Ammon's horn (tissue), 1 donor: Measurements from ENCODE around the gene NTMT2.

Experiments used
- DNase-seq: peaks from one replicate; pipeline ENCODE4 v3.0.0-alpha.2; 2016; ENCODE audit warnings: low spot score

Gene NTMT2

DNA sequence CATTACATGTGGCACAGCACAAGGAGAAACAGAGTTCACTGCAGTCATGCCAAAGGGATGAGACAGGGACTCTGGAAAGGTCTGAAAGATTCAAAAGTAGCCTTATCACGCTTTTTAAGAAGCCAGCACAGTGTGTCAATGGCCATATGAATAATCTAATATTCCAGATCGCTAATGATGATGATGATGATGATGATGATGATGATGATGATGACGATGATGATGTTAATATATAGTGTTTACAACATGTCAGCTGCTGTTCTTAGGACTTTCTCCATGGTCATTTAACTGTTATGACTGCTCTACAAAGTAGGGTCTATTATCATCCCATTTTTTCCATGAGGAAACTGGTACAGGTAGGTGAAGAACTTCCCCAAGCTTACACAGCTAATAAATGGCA lies 64.4 kb downstream of the NTMT2 start:
- no peak for DNase-seq

DNA sequence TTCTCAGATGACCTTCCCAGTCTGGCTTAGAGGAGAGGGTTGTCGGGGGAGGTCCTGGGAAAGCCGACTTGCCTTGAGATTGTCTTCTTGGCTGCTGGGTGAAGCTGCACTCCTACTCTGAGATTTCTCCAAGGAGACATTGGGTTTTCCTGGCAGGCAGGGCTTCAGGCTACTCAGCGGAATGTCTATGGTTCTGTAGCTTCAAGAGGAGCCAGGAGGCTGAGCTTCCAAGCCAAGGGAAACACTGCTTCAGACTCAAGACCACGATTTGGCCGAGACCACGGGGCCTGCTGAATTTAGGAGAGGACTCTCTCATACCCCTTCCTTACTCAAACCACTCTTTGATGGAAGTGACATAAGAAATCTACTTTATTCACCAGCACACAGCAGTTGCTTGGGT lies 67.8 kb downstream of the NTMT2 start:
- DNase-seq: no peak

DNA sequence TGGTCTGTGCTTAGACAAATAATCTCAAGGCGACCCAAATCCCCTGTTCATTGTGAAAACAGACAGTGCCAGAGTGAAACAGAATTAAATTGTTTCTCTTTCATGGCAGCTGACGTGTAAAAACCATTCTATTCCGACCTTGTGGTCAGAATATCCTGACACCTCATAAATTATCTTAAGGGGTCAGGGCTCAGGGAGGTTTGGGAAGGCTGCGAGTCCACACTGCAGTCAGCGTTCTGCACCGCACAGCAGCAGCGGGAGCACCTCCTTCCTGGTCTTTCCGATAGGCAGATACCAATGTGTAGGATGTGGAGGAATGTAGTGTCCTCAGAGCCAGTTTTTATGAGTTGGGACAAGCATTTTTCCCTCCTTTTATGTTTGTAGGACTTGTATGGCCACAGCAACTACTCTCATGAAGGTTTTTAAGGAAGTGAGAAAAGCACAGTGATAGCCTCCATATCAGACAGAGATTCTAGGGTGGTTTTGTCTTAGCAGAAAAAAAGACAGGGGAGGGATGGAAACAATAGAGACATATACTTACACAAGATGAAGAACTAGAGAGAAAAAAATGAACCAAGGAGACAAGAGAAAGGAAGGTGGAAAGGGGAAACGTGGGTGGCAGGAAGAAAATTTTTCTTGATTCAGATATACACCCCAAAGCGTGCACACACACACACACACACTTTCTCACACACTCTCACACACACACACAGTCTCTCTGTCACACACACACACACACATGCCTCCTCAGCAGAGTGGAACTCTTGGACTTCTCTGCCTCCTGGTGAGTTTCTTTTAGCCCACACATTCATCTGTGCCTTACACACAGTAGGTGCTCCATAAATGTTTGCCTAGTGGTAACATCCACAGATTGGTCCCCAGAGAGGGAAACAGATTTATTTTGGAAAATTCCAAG lies 68.6 kb downstream of the NTMT2 start:
- DNase-seq: no peak

DNA sequence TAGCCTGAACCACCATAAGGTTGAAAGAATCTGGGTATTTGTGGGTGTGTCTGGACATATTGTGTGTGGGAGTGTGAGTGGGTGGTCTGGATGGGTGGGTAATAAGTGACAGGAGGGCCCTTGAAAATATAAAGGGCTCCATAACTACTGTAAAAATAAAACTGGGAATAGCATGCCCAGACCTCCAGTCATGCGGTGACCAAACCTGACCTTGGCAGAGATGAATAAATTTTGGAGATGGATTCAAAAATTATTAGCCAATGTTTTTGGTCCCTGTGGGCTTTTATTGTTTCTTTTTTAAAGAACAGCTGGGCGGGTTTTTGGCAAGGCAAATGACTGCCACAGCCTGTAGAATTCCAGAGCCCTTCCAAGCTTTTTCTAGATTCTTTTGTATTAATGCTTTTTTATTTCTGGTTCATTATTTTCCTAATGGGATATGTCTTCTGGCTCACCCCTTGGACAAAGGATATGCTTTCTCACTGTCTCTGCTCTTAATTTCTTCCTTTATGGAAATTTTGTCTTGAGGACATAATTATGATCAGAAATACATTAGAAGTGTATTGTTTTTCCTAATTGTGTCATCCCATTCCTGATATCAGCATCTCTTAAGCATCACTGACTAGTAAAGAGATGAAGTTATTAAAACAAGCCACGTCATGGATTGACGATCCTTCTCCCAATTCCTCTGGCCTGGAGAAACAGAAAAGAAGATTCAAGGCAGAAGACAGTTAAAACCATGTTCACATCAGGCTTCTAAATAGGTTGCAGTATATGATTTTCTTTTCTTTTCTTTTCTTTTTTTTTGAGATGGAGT lies 69.5 kb downstream of the NTMT2 start:
- no peak for DNase-seq

DNA sequence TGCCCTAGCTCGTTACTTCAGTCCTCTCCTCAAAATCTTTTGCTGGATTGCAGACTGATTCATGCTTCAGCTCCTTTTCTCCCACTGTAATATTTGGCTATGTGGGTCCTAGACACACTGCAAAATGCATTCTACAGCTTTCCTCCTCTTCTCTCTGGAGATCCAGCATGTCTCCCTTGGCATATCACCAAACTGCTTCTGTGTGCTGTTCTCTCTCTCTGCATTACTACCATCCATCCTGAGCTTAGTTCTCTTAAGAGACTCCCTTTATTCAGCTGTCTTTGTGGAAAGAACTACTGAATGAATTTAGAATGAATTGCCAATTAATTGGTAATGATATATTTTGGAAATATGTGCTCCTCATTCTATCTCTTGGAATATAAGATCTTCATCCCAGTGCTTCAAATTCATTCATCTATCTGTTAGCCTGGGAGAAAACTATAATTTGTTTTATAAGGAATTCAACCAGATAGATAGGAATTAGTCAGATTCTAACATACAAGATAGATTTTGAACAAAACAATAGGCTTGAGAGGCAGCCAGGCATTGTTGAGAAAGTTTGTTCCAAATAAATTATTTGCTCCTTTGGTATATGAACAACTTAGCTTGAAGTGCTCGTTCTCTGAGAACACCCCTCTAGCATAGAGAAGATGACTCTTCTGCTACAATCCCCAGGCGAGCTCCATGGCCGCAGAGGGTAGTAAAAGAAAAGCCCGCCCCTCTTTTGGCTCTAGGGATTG lies 71.9 kb downstream of the NTMT2 start:
- peak; percentile 5 for DNase-seq

DNA sequence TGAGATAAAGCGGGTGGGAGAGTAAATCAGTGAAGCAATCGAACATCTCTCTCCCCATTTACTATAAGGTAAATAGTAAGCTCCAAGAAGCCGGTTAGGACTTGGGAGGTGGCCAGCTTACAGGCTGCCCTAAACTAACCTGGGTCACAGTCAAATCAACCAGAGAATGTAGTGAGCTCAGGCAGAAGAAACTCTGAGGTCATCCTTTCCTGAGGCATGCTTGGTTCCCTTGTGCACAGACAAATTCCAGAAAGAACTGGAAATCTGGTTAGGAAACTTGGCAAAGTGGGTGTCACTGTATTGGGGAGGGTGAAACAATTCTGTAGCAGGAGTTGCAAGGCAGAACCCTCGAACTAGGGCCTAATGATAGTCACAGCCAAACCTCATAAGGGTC lies 72.5 kb downstream of the NTMT2 start:
- DNase-seq: no peak
